Measurements from ENCODE around the gene METTL27.
A peak's percentile ranks its signal among the peaks of the same experiment; 100 is the strongest.

GRCh38 chr7:73811760-73812168, 30.6 kb downstream of the METTL27 start:
- TF ChIP-seq POLR2A (IDR thresholded peaks at IDR 0.05): no peak
- TF ChIP-seq CTCF (IDR thresholded peaks at IDR 0.05): peak; percentile 37 to 91 (median 82)

All from esophagus squamous epithelium (tissue), 4 donors.